Measurements from ENCODE around the gene NLGN1.

Gene NLGN1

DNA sequence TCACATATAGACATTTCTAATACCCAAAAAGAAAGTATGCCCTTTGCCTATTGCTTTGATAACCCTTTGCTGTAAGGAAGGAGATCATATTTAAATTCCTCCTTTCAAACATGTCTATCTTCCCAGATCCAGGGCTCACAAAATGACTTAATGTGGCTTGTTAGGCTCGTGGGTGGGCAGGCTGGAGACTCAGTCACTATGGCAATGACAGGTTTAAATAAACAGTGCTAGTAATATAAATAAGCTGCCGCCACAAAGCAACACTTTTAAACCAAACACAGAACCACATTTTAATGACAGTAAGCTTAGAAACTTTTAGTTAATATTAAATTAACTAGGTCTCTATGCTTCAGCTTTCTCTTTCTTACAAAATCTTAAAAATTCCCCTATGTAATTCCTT lies 845.6 kb downstream of the NLGN1 start:
- H3K27me3 Mint-ChIP-seq: no peaks in the 10 kb centered on the region
- H3K9me3 Mint-ChIP-seq: peaks cover 4% of the 10 kb centered on the region
- H3K36me3 Mint-ChIP-seq (ENCODE audit: low read depth): no peaks in the 10 kb centered on the region
- no peak overlapping the region for H3K27ac Mint-ChIP-seq
- no peaks in the 10 kb centered on the region for H3K4me1 Mint-ChIP-seq (ENCODE audit: low read depth)
- no peak overlapping the region for H3K4me3 Mint-ChIP-seq

DNA sequence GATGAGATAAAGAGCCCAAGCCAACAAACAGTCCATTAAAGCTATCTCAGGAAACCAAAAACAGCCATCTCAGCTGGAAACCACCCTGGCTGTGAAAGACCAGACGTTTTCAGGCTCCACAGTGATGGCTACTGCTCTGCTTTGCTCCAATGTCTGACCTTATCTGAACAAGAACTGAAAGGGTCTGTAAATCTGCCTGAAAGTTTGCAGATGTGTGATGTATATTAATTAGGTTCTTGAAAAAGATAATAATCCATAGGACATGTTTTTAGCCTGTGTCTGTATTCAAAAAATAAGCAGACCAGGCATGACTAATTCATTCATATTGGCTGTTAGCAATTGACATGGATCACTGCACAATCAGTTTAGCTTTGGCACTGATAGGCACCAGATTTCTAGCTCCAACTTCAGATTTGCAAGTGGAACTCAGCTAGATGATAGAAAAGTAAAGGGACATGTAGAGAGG lies 850.2 kb downstream of the NLGN1 start:
- H3K9me3 Mint-ChIP-seq: no peaks in the 10 kb centered on the region
- no peak overlapping the region for H3K4me3 Mint-ChIP-seq
- H3K27ac Mint-ChIP-seq: no peak overlapping the region
- no peaks in the 10 kb centered on the region for H3K36me3 Mint-ChIP-seq (ENCODE audit: low read depth)
- H3K4me1 Mint-ChIP-seq (ENCODE audit: low read depth): no peaks in the 10 kb centered on the region
- H3K27me3 Mint-ChIP-seq: no peaks in the 10 kb centered on the region

DNA sequence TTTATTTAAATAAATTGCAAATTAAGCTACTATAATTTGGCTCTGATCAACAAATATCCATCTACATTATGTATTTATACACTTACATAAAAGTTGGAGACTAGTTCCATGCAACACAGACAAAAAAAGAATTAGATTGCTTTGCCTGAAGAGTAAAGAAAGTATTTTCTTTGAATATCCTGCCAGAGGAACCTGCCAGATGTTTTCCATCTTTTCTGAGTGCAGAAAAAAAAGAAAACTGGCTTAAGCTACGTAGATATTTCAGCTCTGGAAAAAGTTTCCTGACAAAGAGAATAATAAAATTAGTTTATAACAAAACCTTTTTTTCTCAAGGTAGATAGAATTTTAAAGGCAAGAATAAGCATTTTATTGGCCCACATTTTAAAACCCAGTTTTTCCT lies 854.1 kb downstream of the NLGN1 start:
- Mint-ChIP-seq H3K27ac (no peak overlapping the region), H3K9me3 (no peaks in the 10 kb centered on the region), H3K27me3 (no peaks in the 10 kb centered on the region), H3K4me3 (no peak overlapping the region), H3K4me1 (ENCODE audit: low read depth) (no peaks in the 10 kb centered on the region), H3K36me3 (ENCODE audit: low read depth) (no peaks in the 10 kb centered on the region)

DNA sequence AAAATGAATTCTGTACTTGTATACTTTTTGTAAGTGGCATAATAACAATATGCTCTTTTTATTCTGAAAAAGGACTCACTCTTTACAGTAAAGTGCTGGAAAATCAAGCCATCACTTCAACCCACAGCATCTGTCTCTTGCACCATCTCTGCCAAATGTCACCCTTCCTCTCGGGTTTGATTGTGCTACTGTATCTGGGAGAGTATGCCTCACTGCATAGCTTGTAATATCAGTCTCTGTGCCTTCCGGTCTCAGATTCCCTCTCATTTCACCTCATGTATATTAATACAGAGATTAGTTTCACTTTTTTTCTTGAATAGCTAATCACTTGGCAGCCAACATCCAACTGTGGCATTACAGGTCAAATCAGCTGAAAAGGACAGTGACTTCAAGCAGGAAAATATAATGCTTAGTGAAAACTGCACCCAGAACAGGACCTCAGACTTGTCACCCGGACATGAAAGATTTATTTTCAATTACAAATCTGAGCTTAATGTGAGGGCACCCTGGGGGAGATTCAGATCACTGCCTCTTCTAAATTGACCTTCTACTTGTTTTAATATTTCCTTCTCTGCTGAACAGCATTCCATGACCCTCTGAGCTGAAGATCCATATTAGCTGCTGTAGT lies 855.8 kb downstream of the NLGN1 start:
- Mint-ChIP-seq H3K27ac (no peak overlapping the region), H3K4me3 (no peak overlapping the region), H3K36me3 (ENCODE audit: low read depth) (no peaks in the 10 kb centered on the region), H3K4me1 (ENCODE audit: low read depth) (no peaks in the 10 kb centered on the region), H3K27me3 (no peaks in the 10 kb centered on the region), H3K9me3 (no peaks in the 10 kb centered on the region)

DNA sequence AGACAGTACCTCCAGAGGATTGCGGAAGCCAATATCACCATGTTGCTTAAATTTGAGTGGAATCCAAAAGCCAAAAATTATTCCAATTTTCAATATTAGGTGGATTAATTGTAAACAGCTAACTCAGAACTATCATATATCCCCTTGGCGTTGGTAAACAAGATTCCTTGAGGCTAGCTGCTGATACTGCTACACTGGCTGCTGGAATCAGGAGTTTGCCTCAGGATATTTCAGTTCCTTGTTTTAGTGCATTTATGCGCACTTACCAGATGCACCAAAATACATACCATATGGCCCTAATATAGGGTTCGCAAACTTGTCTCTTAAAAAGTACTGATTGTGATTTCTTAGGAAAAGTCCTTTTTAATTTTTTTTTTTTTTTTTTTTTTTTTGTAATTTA lies 856.4 kb downstream of the NLGN1 start:
- no peaks in the 10 kb centered on the region for H3K9me3 Mint-ChIP-seq
- no peaks in the 10 kb centered on the region for H3K36me3 Mint-ChIP-seq (ENCODE audit: low read depth)
- H3K27ac Mint-ChIP-seq: no peak overlapping the region
- H3K4me1 Mint-ChIP-seq (ENCODE audit: low read depth): no peaks in the 10 kb centered on the region
- H3K4me3 Mint-ChIP-seq: no peak overlapping the region
- H3K27me3 Mint-ChIP-seq: no peaks in the 10 kb centered on the region

DNA sequence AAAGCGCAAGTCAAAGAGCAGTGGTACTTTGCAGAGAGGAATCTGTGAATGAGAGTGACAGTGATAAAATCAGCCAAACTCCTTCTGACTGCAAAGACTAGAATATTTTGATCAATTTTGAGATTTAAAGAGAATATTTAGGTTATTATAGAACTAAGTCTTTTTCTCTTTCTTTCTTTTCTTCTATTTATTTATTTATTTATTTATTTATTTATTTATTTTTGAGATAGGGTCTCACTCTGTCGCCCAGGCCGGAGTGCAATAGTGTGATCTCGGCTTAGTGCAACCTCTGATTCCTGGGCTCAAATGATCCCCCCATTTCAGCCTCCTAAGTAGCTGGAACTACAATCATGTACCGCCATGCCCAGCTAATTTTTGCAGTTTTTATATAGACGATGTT lies 857.9 kb downstream of the NLGN1 start:
- Mint-ChIP-seq H3K27ac (no peak overlapping the region), H3K4me3 (no peak overlapping the region), H3K27me3 (no peaks in the 10 kb centered on the region), H3K4me1 (ENCODE audit: low read depth) (no peaks in the 10 kb centered on the region), H3K9me3 (no peaks in the 10 kb centered on the region), H3K36me3 (ENCODE audit: low read depth) (no peaks in the 10 kb centered on the region)

DNA sequence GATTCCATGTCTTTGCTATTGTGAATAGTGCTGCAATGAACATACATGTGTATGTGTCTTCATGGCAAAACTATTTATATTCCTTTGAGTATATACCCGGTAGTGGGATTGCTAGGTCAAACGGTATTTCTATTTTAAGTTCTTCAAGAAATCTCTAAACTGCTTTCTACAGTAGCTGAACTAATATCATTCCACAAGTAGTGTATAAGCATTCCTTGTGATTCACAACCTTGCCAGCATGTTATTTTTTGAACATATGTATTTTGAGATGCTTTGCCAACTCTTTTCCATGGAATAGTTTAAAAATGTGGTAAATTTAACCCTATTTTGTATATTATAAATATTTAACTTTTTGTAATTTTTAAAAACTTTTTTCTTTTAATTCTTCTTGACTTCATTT lies 868.9 kb downstream of the NLGN1 start:
- H3K36me3 Mint-ChIP-seq (ENCODE audit: low read depth): no peaks in the 10 kb centered on the region
- H3K9me3 Mint-ChIP-seq: no peaks in the 10 kb centered on the region
- H3K27me3 Mint-ChIP-seq: no peaks in the 10 kb centered on the region
- no peak overlapping the region for H3K4me3 Mint-ChIP-seq
- H3K27ac Mint-ChIP-seq: no peak overlapping the region
- no peaks in the 10 kb centered on the region for H3K4me1 Mint-ChIP-seq (ENCODE audit: low read depth)

DNA sequence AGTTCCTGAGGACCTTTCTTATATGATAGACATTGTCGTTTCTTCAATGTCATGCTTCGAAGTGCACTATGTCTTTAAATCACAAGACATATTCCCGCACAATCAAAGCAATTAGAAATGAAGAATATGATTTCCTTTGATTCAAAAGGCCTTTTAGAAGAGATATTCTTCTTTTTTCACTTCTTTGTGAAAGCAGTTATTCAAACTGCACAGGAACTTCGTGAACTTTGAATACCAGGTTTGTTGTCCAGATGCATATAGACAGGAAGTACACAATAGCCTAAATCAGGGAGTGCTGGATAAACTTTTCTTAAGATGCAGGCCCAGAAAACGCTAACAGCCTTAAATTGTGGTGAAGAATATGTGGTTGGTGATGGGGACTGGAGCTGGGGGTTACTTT lies 870.5 kb downstream of the NLGN1 start:
- Mint-ChIP-seq H3K4me3 (no peak overlapping the region), H3K27ac (no peak overlapping the region), H3K27me3 (no peaks in the 10 kb centered on the region), H3K9me3 (peaks cover 1% of the 10 kb centered on the region), H3K4me1 (ENCODE audit: low read depth) (no peaks in the 10 kb centered on the region), H3K36me3 (ENCODE audit: low read depth) (no peaks in the 10 kb centered on the region)

DNA sequence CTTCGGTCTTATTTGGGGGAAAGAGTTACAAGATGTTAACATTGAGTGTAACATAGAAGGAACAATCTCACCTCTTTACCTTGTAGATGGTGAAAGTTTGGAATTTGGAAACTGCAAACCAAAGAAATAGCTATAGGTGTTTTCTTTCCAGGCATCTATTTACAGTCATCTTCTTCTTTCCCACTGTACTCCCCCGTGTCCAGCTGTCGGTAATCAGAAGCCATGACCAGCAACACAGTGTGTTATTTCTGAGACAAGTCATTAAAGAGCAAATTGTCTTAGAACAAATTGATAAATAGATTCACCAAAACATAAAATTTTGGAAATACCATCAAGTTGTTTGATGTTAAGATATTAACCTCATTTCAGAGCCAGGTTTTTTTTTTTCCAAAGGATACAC lies 871.0 kb downstream of the NLGN1 start:
- Mint-ChIP-seq H3K9me3 (peaks cover 4% of the 10 kb centered on the region), H3K4me3 (no peak overlapping the region), H3K4me1 (ENCODE audit: low read depth) (no peaks in the 10 kb centered on the region), H3K36me3 (ENCODE audit: low read depth) (no peaks in the 10 kb centered on the region), H3K27me3 (no peaks in the 10 kb centered on the region), H3K27ac (no peak overlapping the region)

DNA sequence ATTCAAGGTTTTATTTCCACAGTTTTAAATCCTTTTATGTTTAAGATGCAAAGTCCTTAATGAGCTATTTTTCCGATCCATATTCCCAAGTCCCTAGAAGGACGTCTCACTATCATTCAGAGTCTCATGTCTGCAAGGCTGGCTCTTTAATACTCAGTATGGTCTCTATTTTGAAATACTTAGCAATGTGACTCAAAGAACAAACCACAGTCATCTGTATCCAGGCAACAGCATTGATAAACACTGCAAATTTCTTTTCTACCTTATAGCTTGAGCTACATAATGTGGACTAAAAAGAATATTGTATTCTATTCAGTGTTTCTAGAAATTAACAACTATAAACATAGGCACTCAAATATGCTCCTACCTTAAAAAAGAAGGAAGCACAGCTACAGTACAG lies 873.3 kb downstream of the NLGN1 start:
- Mint-ChIP-seq H3K36me3 (ENCODE audit: low read depth) (no peaks in the 10 kb centered on the region), H3K9me3 (peaks cover 4% of the 10 kb centered on the region), H3K27ac (no peak overlapping the region), H3K4me1 (ENCODE audit: low read depth) (no peaks in the 10 kb centered on the region), H3K27me3 (no peaks in the 10 kb centered on the region), H3K4me3 (no peak overlapping the region)

DNA sequence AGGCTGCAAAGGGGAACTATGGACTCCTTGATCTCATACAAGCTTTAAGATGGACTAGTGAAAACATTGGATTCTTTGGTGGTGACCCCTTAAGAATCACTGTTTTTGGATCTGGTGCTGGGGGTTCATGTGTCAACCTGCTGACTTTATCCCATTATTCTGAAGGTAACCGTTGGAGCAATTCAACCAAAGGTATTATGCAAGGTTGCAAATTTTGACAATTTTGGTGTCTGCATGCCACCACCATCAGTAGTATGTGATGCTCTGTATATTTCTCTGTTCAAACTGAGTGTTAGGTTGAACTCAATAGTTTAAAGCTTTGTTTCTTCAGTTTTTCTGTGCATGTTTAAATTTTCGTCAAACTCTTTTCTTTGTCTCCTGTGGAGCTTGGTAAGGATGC lies 877.8 kb downstream of the NLGN1 start:
- Mint-ChIP-seq H3K9me3 (peaks cover 4% of the 10 kb centered on the region), H3K27me3 (no peaks in the 10 kb centered on the region), H3K36me3 (ENCODE audit: low read depth) (no peaks in the 10 kb centered on the region), H3K27ac (no peak overlapping the region), H3K4me3 (no peak overlapping the region), H3K4me1 (ENCODE audit: low read depth) (no peaks in the 10 kb centered on the region)

DNA sequence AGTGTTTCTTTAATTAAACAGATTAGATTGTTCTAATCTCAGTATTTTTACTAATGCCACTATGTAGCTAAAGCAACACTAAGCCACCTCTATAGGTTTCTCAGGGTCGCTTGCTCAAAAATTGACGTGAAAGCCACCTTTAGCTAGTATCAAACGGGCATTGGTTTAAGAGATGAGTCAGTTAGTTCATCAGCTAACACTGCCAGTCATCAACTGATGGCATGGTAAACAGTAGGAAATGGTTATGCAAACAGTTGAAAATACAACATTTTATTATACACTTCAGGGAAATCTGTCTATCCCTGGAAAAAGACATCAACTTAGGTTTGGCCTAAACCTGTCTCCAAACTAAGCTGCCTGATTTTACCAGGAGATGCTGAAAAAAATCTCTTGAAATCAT lies 879.3 kb downstream of the NLGN1 start:
- Mint-ChIP-seq H3K27me3 (no peaks in the 10 kb centered on the region), H3K9me3 (peaks cover 4% of the 10 kb centered on the region), H3K27ac (no peak overlapping the region), H3K36me3 (ENCODE audit: low read depth) (no peaks in the 10 kb centered on the region), H3K4me1 (ENCODE audit: low read depth) (no peaks in the 10 kb centered on the region), H3K4me3 (no peak overlapping the region)

DNA sequence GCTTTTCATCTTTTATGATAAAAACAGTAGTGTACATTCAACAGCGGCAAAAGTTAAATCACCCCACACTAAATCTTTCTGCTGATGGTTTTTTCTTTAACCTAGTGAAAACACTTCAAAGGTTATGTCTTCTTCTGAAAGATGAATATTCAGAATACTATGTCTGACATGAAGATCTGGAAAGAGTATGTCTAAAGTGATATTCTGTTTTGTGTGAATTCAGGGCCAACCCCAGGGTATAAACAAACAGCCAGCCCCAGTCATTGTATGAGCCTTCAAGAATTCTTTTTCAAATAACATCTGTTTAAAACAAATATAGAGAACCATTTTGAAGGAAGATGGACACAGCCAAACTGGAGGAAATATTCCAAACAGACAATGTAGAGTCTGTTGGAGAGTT lies 880.5 kb downstream of the NLGN1 start:
- H3K9me3 Mint-ChIP-seq: peaks cover 3% of the 10 kb centered on the region
- no peaks in the 10 kb centered on the region for H3K27me3 Mint-ChIP-seq
- H3K36me3 Mint-ChIP-seq (ENCODE audit: low read depth): no peaks in the 10 kb centered on the region
- no peak overlapping the region for H3K4me3 Mint-ChIP-seq
- H3K27ac Mint-ChIP-seq: no peak overlapping the region
- H3K4me1 Mint-ChIP-seq (ENCODE audit: low read depth): no peaks in the 10 kb centered on the region

DNA sequence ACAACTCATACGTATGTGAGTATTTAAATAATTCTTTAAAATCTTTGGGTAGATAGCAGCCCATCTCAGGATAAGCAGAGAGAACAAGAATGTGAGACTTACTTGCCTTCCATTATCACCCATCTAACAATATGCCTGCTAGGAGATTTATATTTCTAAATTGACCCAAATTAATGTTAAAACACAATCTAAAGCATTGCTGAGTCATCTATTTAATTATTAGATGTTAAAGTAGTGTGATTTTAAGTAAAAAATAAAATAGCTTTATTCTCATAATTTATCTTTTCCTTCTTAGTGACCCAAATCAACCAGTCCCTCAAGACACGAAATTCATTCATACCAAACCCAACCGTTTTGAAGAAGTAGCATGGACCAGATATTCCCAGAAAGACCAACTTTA lies 882.6 kb downstream of the NLGN1 start:
- Mint-ChIP-seq H3K4me3 (no peak overlapping the region), H3K4me1 (ENCODE audit: low read depth) (no peaks in the 10 kb centered on the region), H3K9me3 (no peaks in the 10 kb centered on the region), H3K27ac (no peak overlapping the region), H3K36me3 (ENCODE audit: low read depth) (no peaks in the 10 kb centered on the region), H3K27me3 (no peaks in the 10 kb centered on the region)

DNA sequence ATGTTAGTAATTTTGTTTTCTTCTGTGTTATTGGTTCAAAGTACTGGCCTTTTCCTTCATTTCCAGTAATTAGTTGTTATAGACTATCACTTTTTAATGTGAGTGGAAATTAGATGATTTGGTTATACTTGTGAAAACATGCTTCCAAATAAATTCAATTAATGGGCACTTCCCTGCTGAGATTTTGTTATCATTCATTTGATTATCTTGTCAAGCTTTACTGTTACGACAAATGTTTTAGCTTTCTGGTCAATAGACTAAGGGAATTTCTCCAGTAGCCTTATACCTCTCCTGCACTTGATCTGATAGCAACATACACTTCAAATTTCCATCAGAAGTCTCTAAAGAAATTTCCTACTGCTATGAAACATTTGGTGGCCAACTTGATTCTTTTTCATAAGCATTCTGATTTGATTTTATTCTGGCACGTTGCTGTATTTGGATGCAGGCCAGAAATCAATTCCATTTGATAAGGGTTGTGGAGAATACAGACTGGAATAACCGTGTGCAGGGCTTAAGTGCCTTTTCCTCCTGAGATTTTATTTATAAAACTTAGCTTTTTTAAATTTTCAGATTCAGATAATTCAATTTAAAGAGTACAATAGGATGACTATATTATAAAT lies 887.8 kb downstream of the NLGN1 start:
- Mint-ChIP-seq H3K9me3 (no peaks in the 10 kb centered on the region), H3K27me3 (no peaks in the 10 kb centered on the region), H3K4me3 (no peak overlapping the region), H3K27ac (no peak overlapping the region), H3K36me3 (ENCODE audit: low read depth) (no peaks in the 10 kb centered on the region), H3K4me1 (ENCODE audit: low read depth) (no peaks in the 10 kb centered on the region)

DNA sequence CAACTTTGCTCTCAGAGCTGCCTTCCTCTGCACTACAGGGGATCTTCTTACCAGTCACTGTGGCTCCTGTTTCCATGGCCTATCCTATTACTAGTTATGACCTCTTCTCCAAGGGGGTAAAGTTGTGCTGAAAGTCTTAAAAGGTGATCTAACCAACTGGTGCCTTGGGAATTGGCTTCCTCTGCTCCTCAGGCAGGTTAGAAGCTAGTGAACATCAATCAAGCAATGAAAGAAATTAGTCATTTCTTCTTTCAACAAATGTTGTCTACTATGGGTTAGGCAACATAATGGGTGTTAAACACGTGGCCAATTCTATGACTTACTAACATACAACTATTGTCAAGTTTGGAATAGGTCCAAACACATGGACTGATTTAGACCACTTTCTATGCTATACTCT lies 890.2 kb downstream of the NLGN1 start:
- Mint-ChIP-seq H3K9me3 (no peaks in the 10 kb centered on the region), H3K4me1 (ENCODE audit: low read depth) (no peaks in the 10 kb centered on the region), H3K27me3 (no peaks in the 10 kb centered on the region), H3K4me3 (no peak overlapping the region), H3K36me3 (ENCODE audit: low read depth) (no peaks in the 10 kb centered on the region), H3K27ac (no peak overlapping the region)

All from stimulated activated naive CD8-positive, alpha-beta T cell treated with anti-CD3 and anti-CD28 coated beads, Interleukin-15, Interleukin-2, amounts not matched to agents 100 ng/mL and 50 ng/mL, for 24 hours (primary cell).